Progenitor cell of endocrine pancreas (in vitro differentiated cells): Measurements from ENCODE around the gene ZNF76. TPM values are rescaled to one million over a fixed set of nuclear protein-coding genes. Genes with fewer than 3 reads are reported as not detected.
"Not testable (repeated sequence)": the region's sequence is repeated elsewhere in the genome, so short reads cannot be mapped to it uniquely, and the experiment has no call there.

Experiments
- DNase-seq: peaks from one replicate; pipeline ENCODE4 v3.0.0; 2021; ENCODE audit warnings: low spot score; ENCODE audit not compliant: unreplicated experiment
- H3K27ac Mint-ChIP-seq: 2 replicates; pipeline ENCODE4 v1.8.0; 2021; ENCODE audit warnings: mild to moderate bottlenecking, moderate library complexity, mixed read lengths
- H3K27me3 Mint-ChIP-seq: 2 replicates; pipeline ENCODE4 v1.8.0; 2021; ENCODE audit warnings: mixed read lengths
- H3K36me3 Mint-ChIP-seq: 2 replicates; pipeline ENCODE4 v1.8.0; 2022; ENCODE audit warnings: mixed read lengths; ENCODE audit not compliant: insufficient read depth
- H3K4me1 Mint-ChIP-seq: 2 replicates; pipeline ENCODE4 v1.8.0; 2021; ENCODE audit warnings: low read depth, mixed read lengths
- H3K4me3 Mint-ChIP-seq: 2 replicates; pipeline ENCODE4 v1.8.0; 2021; ENCODE audit warnings: low read depth, mild to moderate bottlenecking, moderate library complexity, mixed read lengths
- H3K9me3 Mint-ChIP-seq: 2 replicates; pipeline ENCODE4 v1.8.0; 2021; ENCODE audit warnings: low read depth, mixed read lengths
- CTCF ChIP-seq: fragments of 200-600 bp; sonication (generic); IDR thresholded peaks from one replicate; pipeline ENCODE4 v1.5.0; 2021; ENCODE audit warnings: antibody characterized with exemption, mild to moderate bottlenecking; ENCODE audit not compliant: unreplicated experiment
- total RNA-seq: library from RNA; stranded (reverse); gene quantifications from 2 replicates; pipeline ENCODE4 v1.2.1, GENCODE V29; 2021

The ZNF76 gene
- total RNA-seq, 1 donor from 2014 or later = 61.2 TPM

- no peaks in the 10 kb centered on the region for H3K36me3 Mint-ChIP-seq
- H3K27me3 Mint-ChIP-seq = no peaks in the 10 kb centered on the region
- no peak for TF ChIP-seq CTCF
- H3K9me3 Mint-ChIP-seq = no peaks in the 10 kb centered on the region
- DNase-seq = no peak
- H3K4me3 Mint-ChIP-seq = no peak overlapping the region
- no peak overlapping the region for H3K27ac Mint-ChIP-seq
- H3K4me1 Mint-ChIP-seq = peaks cover 4% of the 10 kb centered on the region
Observed at GRCh38 chr6:35305117-35305516, 45.6 kb downstream of the ZNF76 start.

- not testable (repeated sequence) for H3K4me3 Mint-ChIP-seq, H3K36me3 Mint-ChIP-seq, H3K27ac Mint-ChIP-seq, DNase-seq, H3K9me3 Mint-ChIP-seq, H3K27me3 Mint-ChIP-seq, H3K4me1 Mint-ChIP-seq
Observed at GRCh38 chr6:35307138-35307537, 47.6 kb downstream of the ZNF76 start.

GRCh38 chr6:35308543-35308942 lies 49.0 kb downstream of the ZNF76 start:
- H3K9me3 Mint-ChIP-seq, H3K4me1 Mint-ChIP-seq, H3K27me3 Mint-ChIP-seq, H3K4me3 Mint-ChIP-seq, H3K36me3 Mint-ChIP-seq, DNase-seq, H3K27ac Mint-ChIP-seq: not testable (repeated sequence)

GRCh38 chr6:35309611-35310264 lies 50.2 kb downstream of the ZNF76 start:
- Mint-ChIP-seq H3K4me3 (no peak overlapping the region), H3K4me1 (no peaks in the 10 kb centered on the region), H3K36me3 (no peaks in the 10 kb centered on the region), H3K27ac (no peak overlapping the region), H3K9me3 (no peaks in the 10 kb centered on the region), H3K27me3 (peaks cover 11% of the 10 kb centered on the region)
- DNase-seq = no peak
- no peak for TF ChIP-seq CTCF

- no peak overlapping the region for H3K27ac Mint-ChIP-seq
- no peak overlapping the region for H3K4me3 Mint-ChIP-seq
- DNase-seq = no peak
- no peaks in the 10 kb centered on the region for H3K36me3 Mint-ChIP-seq
- no peak for TF ChIP-seq CTCF
- H3K27me3 Mint-ChIP-seq = peaks cover 14% of the 10 kb centered on the region
- H3K4me1 Mint-ChIP-seq = no peaks in the 10 kb centered on the region
- no peaks in the 10 kb centered on the region for H3K9me3 Mint-ChIP-seq
Observed at GRCh38 chr6:35310265-35310831, 50.8 kb downstream of the ZNF76 start.

- Mint-ChIP-seq H3K27ac (no peak overlapping the region), H3K4me3 (no peak overlapping the region), H3K36me3 (no peaks in the 10 kb centered on the region), H3K9me3 (no peaks in the 10 kb centered on the region), H3K27me3 (peaks cover 19% of the 10 kb centered on the region), H3K4me1 (no peaks in the 10 kb centered on the region)
- no peak for DNase-seq
- no peak for TF ChIP-seq CTCF
Observed at GRCh38 chr6:35311390-35312075, 52.0 kb downstream of the ZNF76 start.
